Measurements from ENCODE around the gene GRID1.
"Not testable (repeated sequence)": the region's sequence is repeated elsewhere in the genome, so short reads cannot be mapped to it uniquely, and the experiment has no call there.

The GRID1 gene

DNA sequence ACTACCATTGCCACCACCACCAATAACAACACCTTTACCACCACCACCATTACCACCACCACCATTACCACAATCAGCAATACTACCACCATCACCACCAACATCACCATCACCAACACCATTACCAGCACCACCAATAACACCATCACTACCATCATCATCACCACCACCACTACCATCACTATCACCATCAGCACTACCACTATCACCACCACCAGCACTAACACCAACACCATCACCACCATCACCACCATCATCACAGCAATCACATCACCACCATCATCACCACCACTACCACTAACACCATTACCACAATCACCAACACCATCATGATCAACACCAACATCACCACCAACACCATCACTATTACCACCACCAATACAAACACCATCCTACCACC, 249.5 kb downstream of the GRID1 start:
- DNase-seq: no peak

DNA sequence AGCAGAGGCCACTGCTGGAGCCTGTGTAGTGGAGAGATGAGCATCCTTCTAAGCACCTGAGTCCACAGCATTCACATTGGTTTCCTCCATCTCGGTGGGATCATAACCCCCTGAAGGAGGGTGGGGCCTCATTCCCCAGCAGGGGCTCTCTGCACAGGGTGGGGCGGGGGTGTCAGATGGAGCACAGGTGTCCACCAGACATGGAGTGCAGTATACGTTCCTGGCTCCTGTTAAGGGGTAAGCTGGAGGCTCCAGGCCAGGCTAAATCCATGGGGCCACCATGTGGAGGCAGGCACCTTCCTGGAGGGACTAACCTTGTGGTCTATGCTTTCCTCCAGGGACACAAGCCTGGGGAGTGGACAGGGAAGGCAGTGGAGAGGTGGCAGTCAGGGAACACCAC, 252.6 kb downstream of the GRID1 start:
- no peak for DNase-seq

DNA sequence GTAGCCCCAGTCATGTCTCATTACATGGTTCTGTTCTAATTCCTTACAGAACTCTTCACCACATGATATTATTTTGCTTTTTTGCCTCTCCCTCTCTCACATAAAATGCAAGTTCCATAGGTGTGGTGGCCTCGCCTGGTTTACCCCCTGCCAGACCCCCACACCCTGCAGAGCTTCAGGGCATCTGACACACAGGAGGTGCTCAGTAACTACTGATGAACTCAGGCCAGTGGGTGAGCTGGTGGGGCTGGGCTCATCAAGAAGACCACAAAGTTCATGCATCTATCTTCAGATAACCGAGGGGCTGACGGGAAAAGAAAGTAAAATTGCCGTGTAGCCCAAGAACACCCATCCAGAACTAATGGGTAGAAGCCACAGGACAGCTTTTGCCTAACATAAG, 253.1 kb downstream of the GRID1 start:
- DNase-seq: no peak

DNA sequence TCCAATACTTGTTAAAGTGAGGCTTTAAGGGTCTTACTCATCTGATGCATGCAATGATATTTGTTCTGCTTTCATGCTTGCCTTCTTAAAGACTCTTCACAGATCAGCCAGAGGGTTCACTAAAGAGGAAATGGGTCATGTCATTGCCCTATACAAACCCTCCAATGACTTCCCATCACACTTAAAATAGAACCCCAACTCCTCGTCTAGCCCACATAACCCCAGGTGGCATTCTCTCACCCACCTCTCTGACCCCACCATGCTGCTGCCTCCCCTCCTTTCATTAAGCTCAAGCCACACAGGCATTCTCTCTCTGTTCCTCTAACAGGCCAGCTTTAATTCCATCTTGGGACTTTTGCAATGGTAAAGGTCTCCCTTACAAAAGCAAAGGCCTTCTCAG, 253.6 kb downstream of the GRID1 start:
- no peak for DNase-seq

DNA sequence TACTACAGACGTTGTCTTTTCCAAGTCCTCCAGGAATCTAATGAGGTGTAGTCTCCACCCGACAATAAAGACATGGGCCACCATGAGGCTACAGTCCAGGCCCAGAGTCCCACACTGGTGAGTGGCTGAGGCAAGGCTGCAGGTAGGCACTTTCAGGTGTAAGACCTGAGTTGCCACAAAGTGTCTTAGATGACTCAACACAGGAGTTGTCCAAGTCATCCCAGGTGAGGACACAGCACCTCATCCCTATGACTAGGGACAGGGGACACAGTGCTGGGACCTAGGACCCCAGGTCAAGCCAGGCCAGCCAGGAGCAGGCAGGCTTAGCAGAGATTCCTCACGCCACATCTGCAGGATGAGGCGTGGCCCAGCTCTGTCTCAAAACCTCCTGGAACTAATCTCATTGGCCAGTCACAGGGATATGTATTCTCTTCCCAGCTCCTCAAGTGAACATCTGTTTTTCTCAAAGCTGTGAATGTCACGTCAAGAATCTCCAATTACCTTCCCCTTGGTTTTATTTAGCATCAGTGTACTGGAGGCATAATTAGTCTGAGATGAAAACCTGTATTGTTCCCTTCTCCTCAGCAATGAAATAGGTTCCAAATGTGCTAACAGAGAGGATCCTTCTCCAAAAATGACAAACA, 254.6 kb downstream of the GRID1 start:
- no peak for DNase-seq

DNA sequence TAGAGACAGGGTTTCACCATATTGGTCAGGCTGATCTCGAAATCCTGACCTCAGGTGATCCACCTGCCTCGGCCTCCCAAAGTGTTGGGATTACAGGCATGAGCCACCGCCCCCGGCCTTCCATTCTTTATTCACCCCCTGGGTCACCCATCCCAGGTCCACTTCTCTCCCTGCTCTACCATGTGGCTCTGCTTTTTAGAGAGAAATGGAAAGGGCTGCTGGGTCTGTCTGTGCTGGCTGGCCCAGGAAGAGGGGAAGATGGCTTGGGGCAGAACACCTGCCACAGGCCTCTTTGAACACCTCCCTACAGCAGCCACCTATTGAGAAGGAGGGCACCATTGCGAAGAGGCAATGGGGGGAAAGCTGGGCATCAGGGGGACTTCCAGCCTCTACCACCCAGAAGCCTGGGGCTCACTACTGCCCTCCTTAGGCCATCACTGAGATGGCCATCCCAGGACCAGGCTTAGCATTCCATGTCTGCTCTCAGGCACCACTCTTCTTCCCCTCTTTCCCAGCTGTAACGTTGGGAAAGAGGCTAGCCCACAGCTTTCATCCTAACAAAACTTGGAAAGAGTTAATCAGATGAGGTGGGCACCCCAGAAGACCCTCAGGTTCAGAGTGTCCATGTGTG, 256.3 kb downstream of the GRID1 start:
- no peak for DNase-seq

DNA sequence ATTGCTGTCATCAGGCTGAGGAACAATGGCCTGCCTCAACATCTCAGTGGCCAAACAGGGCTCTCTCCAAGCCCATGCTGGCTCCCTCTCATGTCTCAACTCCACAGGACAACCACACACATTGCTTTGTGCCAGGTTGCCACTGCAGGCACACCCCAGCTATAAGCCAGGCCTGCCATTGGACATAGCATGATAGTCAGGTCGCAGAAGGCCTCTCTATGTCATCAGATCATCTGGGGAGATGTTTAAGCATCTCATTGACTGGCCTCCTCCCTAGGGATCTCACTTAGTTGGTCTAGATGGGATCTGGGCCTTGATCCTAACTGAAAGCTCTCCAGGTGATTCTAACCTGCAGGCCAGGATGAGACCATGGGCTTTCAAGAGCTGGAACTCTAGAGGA, 257.2 kb downstream of the GRID1 start:
- DNase-seq: no peak

DNA sequence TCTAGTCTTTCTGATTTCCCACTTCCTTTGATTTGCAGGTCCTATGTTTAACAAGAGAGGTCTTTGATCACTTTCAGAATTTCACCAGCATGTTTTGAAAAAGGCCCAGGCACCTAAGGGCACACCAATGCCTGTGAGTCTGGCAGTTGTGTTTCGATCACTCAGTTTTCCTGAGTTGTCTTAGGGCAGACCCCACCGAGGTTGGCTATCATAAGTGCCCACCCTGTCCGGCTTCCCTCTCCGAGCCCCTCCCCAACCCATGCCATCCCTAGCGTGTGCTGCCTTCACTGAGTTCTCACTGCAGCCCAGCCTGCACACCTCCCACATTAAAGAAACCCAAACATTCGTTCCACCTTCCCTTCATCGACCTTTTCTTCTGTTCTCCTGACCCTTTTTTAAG, 257.9 kb downstream of the GRID1 start:
- no peak for DNase-seq

DNA sequence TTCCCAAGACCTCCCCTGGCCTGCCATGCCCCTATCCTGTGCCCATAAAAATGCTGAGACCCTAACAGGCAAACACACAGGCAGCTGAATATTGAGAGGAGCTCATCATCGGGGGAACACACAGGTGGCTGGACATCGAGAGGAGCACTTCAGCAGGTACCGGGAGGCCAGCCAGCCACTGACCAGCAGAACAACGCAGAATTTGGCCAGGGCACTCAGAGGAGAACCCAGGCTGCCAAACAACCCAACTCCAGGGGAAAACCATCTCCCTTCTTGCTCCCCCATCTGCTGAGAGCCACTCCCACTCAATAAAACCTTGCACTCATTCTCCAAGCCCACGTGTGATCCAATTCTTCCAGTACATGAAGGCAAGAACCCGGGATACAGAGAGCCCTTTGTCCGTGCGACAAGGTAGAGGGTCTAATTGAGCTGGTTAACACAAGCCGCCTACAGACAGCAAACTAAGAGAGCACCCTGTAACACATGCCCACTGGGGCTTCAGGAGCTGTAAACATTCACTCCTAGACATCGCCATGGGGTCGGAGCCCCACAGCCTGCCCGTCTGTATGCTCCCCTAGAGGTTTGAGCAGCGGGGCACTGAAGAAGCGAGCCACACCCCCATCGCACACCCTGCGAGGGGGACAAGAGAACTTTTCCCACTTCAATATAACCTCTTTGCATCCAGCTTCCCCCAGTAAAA, 258.8 kb downstream of the GRID1 start:
- DNase-seq: not testable (repeated sequence)

DNA sequence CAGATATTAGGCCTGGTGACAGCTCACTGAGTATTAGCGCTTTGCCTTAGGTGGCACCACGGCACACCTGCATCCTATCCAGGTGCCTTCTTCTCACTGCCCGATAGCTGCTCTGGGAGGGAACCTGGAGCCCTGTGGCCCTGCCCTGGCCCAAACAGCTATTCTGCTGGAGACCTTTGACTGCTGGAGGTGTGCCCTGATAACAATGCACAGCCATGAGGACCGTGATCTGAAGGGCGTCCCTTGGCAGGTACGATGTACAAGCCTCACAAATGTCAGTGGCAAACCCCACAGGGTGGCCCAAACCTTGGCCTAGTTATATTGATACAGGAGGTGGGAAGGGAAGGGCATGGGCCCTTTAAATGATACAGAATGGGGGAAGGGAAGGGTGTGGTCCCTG, 259.5 kb downstream of the GRID1 start:
- no peak for DNase-seq

DNA sequence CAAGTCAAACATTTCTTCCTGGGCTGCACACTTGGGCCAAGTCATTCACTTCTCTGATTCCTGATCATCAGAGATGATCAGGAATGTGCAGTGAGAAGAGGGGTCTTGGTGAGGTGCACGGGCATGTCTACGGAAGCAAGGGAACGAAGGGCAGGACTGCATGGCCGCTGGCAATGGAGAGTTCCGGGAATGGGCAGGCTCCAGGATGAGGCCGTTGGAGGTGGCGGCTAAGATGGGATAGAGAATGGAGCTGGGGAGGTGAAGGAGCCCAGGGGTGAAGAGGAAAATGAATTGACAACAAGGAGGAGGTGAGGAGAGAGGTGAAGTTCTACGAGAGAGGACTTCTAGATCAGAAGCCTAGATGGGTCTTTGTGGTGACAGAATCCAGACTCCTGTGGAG, 260.0 kb downstream of the GRID1 start:
- DNase-seq: no peak

DNA sequence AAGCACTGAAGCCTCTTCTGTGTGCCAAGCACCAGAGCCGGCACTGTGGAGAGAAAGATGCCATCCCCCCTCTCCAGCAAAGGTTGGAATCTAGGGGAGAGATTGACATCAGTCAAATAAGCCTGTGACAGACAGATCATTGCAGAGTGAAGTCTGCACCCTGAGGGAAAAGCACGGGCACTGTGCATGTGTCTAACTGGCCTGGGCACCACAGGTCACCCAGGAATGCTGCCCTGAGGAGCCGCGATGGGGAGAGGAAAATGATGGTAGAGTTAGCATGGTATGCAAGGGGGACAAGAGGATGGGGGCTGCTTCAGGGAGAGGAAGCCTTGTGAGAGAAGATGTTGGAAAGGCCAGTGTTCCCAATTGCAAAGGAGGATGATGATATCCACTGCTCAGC, 261.0 kb downstream of the GRID1 start:
- no peak for DNase-seq

DNA sequence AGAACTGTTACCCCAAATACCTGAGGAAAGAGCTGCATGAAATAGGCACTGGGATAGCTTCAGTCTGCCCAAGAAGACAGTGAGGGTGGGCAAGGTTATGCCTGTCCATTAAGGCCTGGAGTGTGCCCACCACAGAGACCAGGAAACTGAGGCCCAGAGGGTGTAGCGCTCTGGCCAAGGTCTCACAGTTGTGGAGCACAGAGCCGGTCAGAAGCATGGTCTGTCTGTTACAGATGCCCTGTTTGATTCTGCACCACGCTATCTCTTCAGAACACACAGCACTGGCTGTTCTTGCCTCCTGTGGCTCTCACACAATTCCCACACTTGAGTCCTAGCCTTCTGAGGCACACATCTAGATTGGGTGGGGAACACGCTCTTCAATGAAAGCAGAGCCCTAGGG, 261.4 kb downstream of the GRID1 start:
- no peak for DNase-seq

DNA sequence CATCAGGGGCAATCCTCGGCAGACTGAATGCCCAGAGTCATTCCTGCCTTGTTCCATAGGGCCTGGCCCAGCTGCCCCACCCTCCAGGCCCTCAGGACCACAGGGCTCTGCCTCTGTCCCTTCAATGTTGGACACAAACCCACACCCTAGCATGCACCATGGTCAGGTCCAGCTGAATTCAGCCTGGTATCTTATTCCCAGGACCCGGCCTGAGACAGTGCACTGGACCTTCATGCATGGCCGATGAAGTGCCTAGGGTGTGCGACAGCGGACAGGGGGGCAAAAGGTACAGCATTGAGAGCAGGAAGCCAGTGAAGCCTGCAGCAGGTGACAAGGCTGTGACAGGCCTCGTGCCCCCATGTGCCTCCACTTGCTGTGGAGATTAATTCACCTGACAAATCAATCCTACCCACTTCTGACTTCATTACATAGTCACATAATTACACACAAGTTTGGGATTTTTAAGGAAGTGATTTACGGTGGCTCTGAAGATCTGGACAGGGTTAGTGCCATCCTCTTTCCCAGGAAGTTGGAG, 261.9 kb downstream of the GRID1 start:
- no peak for DNase-seq

DNA sequence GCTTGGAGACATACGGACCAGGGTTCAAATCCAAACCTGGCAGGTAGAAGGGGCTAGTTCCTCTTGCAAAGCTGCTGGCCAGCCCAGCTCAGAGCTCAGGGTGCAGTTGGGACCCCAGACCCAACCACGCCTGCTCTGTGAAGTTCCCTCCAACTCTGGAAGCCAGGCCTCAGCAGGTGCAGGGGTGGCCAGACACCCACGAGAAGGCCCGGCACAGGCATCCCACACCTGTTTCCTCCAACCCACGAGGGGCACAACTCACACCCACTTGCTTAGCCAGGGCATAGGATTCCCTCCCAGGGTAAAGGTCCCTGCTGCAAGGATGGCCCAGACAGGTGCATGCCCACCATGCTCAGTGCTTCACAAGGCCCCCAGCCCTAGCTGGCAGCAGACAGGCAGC, 262.4 kb downstream of the GRID1 start:
- no peak for DNase-seq

DNA sequence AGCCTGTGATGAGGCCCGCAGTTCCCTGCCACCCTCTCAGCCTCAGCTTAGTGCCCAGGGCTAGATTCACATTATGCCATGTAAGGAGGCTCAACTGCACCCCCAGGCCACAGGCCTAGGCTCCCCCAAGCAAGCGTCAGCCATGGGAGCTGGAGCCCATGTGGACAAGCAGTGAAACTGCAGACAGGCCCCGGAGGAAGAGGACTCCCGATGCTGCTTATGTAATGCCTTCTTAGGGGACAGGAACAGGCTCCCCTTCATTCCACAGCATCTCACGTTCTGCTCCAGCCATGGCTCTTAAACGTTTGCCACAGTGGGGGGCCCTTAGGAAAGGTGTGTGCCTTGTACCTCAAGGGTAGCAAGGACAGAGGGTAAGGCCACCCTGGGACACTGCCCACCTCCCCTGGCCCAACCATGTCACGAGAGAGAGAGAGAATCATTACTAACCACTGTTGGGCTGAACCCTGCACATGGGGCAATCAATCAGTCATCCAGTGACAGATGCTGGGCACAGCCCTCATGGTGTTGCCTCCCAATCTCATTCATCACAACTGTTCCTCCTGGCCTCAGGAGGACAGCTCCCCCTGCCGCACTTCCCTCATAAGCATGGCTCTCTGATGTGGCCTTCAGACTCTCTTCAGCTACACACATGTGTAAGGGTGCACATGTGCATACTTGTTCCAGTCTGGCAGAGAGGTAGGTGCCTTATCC, 263.0 kb downstream of the GRID1 start:
- DNase-seq: no peak

DNA sequence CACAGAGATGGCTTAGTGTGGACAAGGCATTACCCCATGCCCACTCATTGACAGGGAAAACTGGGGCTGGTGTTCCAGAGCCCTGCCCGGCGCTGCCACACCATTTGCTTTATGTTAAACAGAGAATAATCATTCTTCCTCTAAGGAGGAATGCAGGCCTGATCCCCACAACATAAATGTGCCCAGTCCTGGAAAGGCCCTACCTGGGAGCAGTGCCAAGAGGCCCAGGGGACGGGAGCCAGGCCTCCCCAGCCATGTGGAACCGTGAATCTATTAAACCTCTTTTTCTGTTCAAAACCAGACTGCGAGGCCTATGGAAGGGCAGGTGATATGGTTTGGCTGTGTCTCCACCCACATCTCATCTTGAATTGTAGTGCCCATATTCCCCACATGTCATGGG, 264.1 kb downstream of the GRID1 start:
- DNase-seq: no peak

DNA sequence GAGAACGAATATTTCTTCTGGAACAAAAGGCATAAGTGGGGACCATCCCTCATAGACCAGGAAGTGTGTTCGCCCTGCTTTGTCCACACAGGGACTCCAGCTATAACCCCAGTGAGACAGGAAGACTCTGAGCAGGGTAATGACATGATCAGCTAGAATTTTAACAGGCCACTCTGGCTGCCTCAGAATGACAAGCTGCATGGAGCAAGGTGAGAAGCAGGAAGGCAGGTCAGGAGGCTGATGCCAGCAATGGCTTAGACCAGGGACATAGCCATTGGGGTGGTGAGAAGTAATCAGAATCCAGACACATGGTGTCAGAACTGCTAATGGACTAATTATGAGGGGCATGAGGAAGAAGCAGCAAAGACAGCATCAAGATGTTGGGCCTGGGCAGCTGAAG, 264.6 kb downstream of the GRID1 start:
- no peak for DNase-seq

DNA sequence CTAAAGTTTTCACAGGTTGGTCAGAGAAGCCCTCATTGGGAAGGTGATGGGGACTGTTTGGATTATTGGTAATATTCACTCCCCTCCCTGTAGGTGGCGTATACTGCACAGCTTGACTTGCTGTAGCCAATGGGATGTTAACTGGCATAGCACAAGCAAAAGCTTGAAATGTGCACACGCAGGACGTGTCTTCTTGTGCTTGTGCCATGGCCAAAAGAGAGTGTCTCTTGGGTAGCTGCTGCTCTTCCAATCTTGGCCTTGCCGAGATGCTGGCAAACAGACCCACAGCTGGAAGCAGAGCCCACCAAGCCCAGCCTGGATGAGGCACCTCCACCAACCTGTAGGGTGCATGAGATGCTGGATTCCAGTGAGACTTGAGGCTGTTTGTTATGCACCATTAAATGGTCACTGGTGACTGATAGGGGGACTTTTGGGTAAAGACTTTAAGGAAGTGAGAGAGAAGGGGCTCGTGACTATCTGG, 266.0 kb downstream of the GRID1 start:
- DNase-seq: no peak

DNA sequence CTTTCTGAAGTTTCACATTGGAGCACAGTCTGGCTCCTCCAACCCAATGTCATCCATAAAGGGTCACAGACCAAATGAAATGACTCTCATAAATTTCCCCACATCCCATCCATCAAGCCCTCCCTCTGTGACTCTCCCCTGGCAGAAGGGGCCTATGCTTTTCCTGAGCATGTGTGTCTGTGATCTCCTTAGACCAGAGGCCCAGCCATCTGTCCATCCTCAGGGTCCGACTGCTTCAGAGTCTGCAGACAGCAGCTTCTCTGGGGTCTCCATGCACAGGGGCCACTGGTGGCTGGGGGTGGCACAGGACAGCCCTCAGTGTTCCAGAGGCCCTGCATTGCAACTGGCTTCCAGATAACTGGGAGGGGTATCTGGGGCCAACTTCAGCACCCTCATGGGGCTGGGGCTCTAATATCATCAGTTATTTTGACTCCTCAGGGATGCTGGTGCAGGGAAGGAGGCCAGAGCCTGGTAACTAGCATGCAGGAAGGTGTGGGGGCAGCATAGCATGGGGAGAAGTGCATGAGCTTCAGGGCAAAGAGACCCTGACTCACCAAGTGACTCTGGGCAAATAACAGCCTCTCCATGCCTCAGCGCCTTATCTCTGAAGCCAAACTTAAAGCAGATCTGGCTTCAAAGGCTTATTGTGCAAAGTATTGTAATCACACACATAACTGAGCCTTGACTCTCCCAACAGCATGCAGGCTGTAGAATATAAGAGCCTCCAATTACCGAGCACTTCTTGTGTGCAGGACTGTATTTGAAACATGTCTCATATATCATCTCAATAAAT, 266.9 kb downstream of the GRID1 start:
- no peak for DNase-seq

DNA sequence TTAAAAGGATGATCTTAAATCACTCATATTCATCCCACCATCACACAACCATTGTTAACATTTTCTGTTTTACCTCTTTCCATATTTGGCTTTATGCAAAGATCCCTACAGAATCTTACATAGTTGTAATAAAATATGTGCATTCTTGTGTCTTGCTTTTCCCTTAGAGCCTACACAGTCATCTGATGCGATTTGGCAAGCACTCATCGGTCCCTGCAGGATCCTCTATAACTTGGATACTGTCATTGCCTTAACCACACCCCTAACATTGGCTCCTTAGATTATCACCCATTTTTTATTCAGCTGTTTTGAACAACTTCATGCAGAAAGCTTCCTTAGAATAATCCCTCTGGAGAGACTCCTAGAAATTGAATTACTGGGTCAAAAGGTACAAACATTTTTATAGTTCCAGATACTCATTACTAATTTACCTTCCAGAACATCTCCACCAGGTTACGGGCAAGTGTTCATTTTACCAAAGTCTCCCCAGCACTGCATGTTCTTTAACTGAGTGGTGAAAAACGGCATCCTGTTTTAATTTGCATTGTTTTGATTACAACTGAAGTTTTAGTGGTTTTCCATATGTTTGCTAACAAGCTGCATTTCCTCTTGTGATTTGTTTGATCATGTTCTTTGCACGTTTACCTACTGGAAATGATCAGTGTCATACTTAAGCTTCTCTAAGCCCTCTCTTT, 268.3 kb downstream of the GRID1 start:
- no peak for DNase-seq

DNA sequence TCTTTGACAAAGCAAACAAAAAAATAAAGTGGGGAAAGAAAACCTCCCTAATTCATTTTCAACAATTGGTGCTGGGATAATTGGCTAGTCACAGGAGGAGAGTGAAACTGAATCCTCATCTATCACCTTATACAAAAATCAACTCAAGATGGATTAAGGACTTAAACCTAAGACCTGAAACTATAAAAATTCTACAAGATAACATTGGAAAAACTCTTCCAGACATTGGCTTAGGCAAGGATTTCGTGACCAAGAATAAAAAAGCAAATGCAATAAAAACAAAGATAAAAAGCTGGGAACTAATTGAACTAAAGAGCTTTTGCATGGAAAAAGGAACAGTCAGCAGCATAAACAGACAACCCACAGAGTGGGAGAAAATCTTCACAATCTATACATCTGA, 271.5 kb downstream of the GRID1 start:
- not testable (repeated sequence) for DNase-seq

Measured in CD4-positive, alpha-beta T cell treated with Interleukin-1 beta for 1 hour (primary cell).